BJ (cell line): ENCODE results near the gene FASLG. TPM values are rescaled to one million over a fixed set of nuclear protein-coding genes. Genes with fewer than 3 reads are reported as not detected.

Experiments used
- CTCF ChIA-PET: fragments of 350-600 bp; formaldehyde crosslinking; extraction: SDS; loops from one replicate; lab custom pipeline; 2021; ENCODE audit warnings: antibody characterized with exemption, inconsistent platforms; lab: Yijun Ruan, JAX
- POLR2A ChIA-PET: fragments of 300-600 bp; sonication (Branson Sonifier 250); formaldehyde crosslinking; extraction: SDS; loops from one replicate; lab custom pipeline; 2021; ENCODE audit warnings: antibody characterized with exemption; lab: Charles Lee
- DNase-seq: peaks from one replicate; pipeline ENCODE4 v3.0.0-alpha.2; 2011; ENCODE audit warnings: low read depth
- H3K27me3 ChIP-seq: 2 replicates; pipeline ENCODE4 v1.6.0; 2011; ENCODE audit warnings: low read length; ENCODE audit not compliant: control insufficient read depth, insufficient read depth
- H3K36me3 ChIP-seq: 2 replicates; pipeline ENCODE4 v1.5.1; 2011; ENCODE audit warnings: low read length; ENCODE audit not compliant: control insufficient read depth, insufficient read depth
- H3K4me3 ChIP-seq: 2 replicates; pipeline ENCODE4 v1.5.1; 2011; ENCODE audit warnings: low read depth, mild to moderate bottlenecking, control low read depth, low read length
- polyA plus RNA-seq: library from polyadenylated mRNA; depleted of rRNA; stranded (reverse); fragments of >200 nt; gene quantifications from 2 replicates; pipeline ENCODE4 v1.2.3, GENCODE V29; 2011
- TF ChIP-seq, protein P1 (sequence below): IDR thresholded peaks from 2 replicates; pipeline ENCODE4 v1.5.1; 2011; ENCODE audit warnings: low read depth, mild to moderate bottlenecking, control low read depth, inconsistent platforms, low read length, moderate library complexity; ENCODE audit not compliant: insufficient read depth

FASLG gene
- polyA plus RNA-seq, 1 experiment = not detected

GRCh38 chr1:172670791-172671190 lies 11.9 kb downstream of the FASLG start:
- no peaks in the 10 kb centered on the region for H3K36me3 ChIP-seq
- no peak for DNase-seq
- TF ChIP-seq, protein P1, sequence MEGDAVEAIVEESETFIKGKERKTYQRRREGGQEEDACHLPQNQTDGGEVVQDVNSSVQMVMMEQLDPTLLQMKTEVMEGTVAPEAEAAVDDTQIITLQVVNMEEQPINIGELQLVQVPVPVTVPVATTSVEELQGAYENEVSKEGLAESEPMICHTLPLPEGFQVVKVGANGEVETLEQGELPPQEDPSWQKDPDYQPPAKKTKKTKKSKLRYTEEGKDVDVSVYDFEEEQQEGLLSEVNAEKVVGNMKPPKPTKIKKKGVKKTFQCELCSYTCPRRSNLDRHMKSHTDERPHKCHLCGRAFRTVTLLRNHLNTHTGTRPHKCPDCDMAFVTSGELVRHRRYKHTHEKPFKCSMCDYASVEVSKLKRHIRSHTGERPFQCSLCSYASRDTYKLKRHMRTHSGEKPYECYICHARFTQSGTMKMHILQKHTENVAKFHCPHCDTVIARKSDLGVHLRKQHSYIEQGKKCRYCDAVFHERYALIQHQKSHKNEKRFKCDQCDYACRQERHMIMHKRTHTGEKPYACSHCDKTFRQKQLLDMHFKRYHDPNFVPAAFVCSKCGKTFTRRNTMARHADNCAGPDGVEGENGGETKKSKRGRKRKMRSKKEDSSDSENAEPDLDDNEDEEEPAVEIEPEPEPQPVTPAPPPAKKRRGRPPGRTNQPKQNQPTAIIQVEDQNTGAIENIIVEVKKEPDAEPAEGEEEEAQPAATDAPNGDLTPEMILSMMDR = no peak
- ChIA-PET CTCF (no interaction called here), POLR2A (no interaction called here)
- H3K27me3 ChIP-seq = no peaks in the 10 kb centered on the region
- no peak overlapping the region for H3K4me3 ChIP-seq

- no peak overlapping the region for H3K4me3 ChIP-seq
- peak; percentile 58 for DNase-seq
- no peaks in the 10 kb centered on the region for H3K27me3 ChIP-seq
- no peaks in the 10 kb centered on the region for H3K36me3 ChIP-seq
- CTCF ChIA-PET = no interaction called here
- TF ChIP-seq, protein P1 = no peak
- POLR2A ChIA-PET = no interaction called here
Observed at GRCh38 chr1:172671591-172671990, 12.7 kb downstream of the FASLG start.

GRCh38 chr1:172672720-172673119 lies 13.8 kb downstream of the FASLG start:
- DNase-seq = no peak
- ChIA-PET CTCF (no interaction called here), POLR2A (no interaction called here)
- no peaks in the 10 kb centered on the region for H3K36me3 ChIP-seq
- TF ChIP-seq, protein P1 = no peak
- H3K27me3 ChIP-seq = no peaks in the 10 kb centered on the region
- no peak overlapping the region for H3K4me3 ChIP-seq

- ChIA-PET CTCF (interaction anchor here (0.8 kb wide), 1 partner anchor 13 kb away, joined by 3 read pairs; no protein-coding TSS in a partner anchor), POLR2A (no interaction called here)
- peak; percentile 21 for DNase-seq
Observed at GRCh38 chr1:172673761-172674160, 14.9 kb downstream of the FASLG start.

DNA sequence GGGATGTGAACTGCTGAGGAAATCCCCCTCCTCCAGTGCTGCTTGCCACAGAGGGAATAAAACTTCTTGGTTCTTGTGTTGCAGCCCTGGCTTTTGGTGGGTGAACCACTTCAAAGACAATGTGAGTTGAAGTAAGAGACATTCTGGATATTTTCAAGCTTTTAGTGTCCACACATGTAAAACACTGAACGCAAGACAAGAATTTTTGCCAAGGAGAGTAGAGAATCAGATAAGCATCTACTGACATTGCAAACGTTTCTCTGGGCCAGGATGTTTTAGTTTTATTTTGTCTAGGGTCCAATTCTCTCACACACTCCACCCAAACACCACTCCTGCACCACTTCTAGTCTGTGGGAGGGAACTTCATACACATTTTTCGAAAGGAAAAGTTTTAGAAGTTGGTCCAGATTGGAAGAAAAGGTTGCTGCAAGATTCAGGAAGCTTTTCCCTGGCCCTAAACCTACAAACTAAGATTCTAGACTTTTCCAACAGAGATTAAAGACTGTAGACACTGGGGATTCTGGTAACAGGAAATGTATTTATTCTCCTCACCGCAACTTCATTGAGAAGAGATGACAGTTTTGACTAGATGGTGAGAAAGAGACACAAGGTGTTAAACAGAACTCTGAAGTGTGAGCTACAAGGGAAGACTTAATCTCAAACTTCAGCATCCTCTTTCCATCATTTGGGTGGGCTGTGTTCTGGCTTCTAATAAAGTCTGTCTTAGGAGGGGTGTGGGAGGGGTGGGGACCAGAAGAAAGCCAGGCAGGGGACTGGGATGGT lies 16.1 kb downstream of the FASLG start:
- Histone ChIP-seq H3K36me3 (no peaks in the 10 kb centered on the region), H3K4me3 (no peak overlapping the region), H3K27me3 (no peaks in the 10 kb centered on the region)
- TF ChIP-seq, protein P1 = no peak
- ChIA-PET POLR2A (no interaction called here), CTCF (no interaction called here)
- DNase-seq = peak; percentile 53

More at GRCh38 chr1:172673761-172674160, 14.9 kb downstream of the FASLG start:
- TF ChIP-seq, protein P1 = no peak
- Histone ChIP-seq H3K4me3 (no peak overlapping the region), H3K27me3 (no peaks in the 10 kb centered on the region), H3K36me3 (no peaks in the 10 kb centered on the region)
